GM23338 (cell line): Measurements from ENCODE around the gene KRTAP10-1. TPM values are rescaled to one million over a fixed set of nuclear protein-coding genes. Genes with fewer than 3 reads are reported as not detected.

ENCODE experiments used
- ETS1 ChIP-seq: IDR thresholded peaks from 2 replicates; pipeline ENCODE4 v1.6.1; 2016; ENCODE audit warnings: antibody characterized with exemption
- NANOG ChIP-seq: IDR thresholded peaks from 2 replicates; pipeline ENCODE4 v1.6.1; 2016; ENCODE audit warnings: antibody characterized with exemption, borderline replicate concordance
- POLR2AphosphoS5 ChIP-seq: IDR thresholded peaks from 2 replicates; pipeline ENCODE4 v1.6.1; 2016; ENCODE audit warnings: antibody characterized with exemption, low read depth
- REST ChIP-seq: IDR thresholded peaks from one replicate; pipeline ENCODE4 v1.6.1; 2018; ENCODE audit warnings: antibody characterized with exemption; ENCODE audit not compliant: unreplicated experiment
- STAT1 ChIP-seq: IDR thresholded peaks from one replicate; pipeline ENCODE4 v1.6.1; 2016; ENCODE audit warnings: antibody characterized with exemption; ENCODE audit not compliant: unreplicated experiment
- ZNF462 ChIP-seq: fragments of 250-450 bp; sonication (Bioruptor Pico); IDR thresholded peaks from 2 replicates; pipeline ENCODE4 v1.5.0; 2020; ENCODE audit warnings: mild to moderate bottlenecking, moderate library complexity
- polyA plus RNA-seq: library from polyadenylated mRNA; unstranded; fragments of >200 nt; fragmentation: Nextera tagmentation; extraction: Ambion mirVana; gene quantifications from 2 replicates; pipeline ENCODE4 v1.2.1, GENCODE V29; 2016
- total RNA-seq: library from RNA; depleted of rRNA; stranded (reverse); fragments of >200 nt; shearing (Covaris generic); gene quantifications from 2 replicates; pipeline ENCODE4 v1.2.3, GENCODE V29; 2014

The KRTAP10-1 gene
- total and polyA plus RNA-seq, 2 experiments from 2014 or later: not detected

GRCh38 chr21:44496564-44497550, 43.1 kb downstream of the KRTAP10-1 start (continued):
- TF ChIP-seq ZNF462 (CRISPR knock-in tag) (no peak), POLR2AphosphoS5 (no peak), STAT1 (no peak), NANOG (no peak), REST (no peak), ETS1 (no peak)
